HL-60 (cell line): Measurements from ENCODE around the gene MAD2L2.

Source experiments
- DNase-seq, 2 experiments: peaks; one replicate each; pipeline ENCODE4 v3.0.0-alpha.2; 2010 to 2020; ENCODE audit warnings: low read depth in 1 of 2, low spot score in 1 of 2
- H3K27ac ChIP-seq: fragments of 250-450 bp; sonication (Bioruptor Pico); replicated peaks from 2 replicates; pipeline ENCODE4 v1.5.1; 2020; ENCODE audit warnings: mild to moderate bottlenecking, moderate library complexity
- H3K27me3 ChIP-seq: fragments of 250-450 bp; sonication (Bioruptor Pico); 2 replicates; pipeline ENCODE4 v1.5.1; 2021; ENCODE audit warnings: mild to moderate bottlenecking, moderate library complexity; ENCODE audit not compliant: insufficient read depth, poor library complexity, severe bottlenecking
- H3K4me3 ChIP-seq: replicated peaks from 2 replicates; pipeline ENCODE4 v1.5.1; 2011; ENCODE audit warnings: mild to moderate bottlenecking, control low read depth, low read length; ENCODE audit not compliant: insufficient read depth
- GABPA ChIP-seq: IDR thresholded peaks from 2 replicates; pipeline ENCODE4 v1.6.1; 2012; ENCODE audit warnings: low read depth
- POLR2AphosphoS5 ChIP-seq: IDR thresholded peaks from 2 replicates; pipeline ENCODE4 v1.6.1; 2012; ENCODE audit warnings: low read depth
- SPI1 ChIP-seq: IDR thresholded peaks from 2 replicates; pipeline ENCODE4 v1.6.1; 2012; ENCODE audit warnings: low read depth, mild to moderate bottlenecking, borderline replicate concordance
- TF ChIP-seq, protein P1 (sequence below): IDR thresholded peaks from 2 replicates; pipeline ENCODE4 v1.6.1; 2012; ENCODE audit warnings: low read depth; ENCODE audit not compliant: insufficient replicate concordance
- TF ChIP-seq, protein P2 (sequence below): IDR thresholded peaks from one replicate; pipeline ENCODE4 v1.5.1; 2011; ENCODE audit warnings: low read length, control low read depth, inconsistent platforms; ENCODE audit not compliant: insufficient read depth

Gene MAD2L2

DNA sequence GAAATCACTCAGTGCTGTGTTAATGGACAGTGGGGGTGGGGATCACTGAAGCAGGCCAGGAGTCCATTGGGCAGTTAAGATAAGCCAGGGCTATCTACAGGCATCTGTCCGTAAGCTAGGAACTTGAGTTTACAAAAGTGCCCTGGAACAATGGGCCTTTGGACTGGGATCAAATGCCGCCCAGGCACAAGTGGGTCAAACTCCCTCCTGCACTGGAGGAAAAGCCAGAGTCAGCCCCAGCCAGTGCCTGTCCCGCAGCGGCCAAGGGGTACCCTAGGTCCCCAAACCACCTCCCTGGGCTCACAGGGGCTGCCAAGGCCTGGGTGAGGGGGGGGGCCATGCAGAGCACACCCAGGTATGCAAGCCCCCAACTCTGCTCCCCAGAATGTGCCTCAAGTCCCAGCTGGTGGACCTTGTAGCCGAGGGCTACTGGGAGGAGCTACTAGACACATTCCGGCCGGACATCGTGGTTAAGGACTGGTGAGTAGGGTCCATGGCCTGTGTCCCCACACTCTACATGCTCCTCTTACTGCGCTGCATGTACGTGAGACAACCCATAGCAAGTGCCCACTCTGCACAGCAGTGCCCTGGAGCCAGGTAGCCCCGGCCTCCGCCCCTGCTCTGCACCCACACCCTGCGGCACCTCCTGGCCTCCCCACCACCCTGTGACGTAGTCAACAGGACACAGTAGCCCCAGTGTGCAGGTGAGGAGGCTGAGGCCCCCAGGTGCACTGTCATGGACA lies 9.2 kb downstream of the MAD2L2 start:
- TF ChIP-seq, protein P1, sequence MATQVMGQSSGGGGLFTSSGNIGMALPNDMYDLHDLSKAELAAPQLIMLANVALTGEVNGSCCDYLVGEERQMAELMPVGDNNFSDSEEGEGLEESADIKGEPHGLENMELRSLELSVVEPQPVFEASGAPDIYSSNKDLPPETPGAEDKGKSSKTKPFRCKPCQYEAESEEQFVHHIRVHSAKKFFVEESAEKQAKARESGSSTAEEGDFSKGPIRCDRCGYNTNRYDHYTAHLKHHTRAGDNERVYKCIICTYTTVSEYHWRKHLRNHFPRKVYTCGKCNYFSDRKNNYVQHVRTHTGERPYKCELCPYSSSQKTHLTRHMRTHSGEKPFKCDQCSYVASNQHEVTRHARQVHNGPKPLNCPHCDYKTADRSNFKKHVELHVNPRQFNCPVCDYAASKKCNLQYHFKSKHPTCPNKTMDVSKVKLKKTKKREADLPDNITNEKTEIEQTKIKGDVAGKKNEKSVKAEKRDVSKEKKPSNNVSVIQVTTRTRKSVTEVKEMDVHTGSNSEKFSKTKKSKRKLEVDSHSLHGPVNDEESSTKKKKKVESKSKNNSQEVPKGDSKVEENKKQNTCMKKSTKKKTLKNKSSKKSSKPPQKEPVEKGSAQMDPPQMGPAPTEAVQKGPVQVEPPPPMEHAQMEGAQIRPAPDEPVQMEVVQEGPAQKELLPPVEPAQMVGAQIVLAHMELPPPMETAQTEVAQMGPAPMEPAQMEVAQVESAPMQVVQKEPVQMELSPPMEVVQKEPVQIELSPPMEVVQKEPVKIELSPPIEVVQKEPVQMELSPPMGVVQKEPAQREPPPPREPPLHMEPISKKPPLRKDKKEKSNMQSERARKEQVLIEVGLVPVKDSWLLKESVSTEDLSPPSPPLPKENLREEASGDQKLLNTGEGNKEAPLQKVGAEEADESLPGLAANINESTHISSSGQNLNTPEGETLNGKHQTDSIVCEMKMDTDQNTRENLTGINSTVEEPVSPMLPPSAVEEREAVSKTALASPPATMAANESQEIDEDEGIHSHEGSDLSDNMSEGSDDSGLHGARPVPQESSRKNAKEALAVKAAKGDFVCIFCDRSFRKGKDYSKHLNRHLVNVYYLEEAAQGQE = no peak
- TF ChIP-seq SPI1 (no peak), POLR2AphosphoS5 (no peak), GABPA (no peak)
- TF ChIP-seq, protein P2, sequence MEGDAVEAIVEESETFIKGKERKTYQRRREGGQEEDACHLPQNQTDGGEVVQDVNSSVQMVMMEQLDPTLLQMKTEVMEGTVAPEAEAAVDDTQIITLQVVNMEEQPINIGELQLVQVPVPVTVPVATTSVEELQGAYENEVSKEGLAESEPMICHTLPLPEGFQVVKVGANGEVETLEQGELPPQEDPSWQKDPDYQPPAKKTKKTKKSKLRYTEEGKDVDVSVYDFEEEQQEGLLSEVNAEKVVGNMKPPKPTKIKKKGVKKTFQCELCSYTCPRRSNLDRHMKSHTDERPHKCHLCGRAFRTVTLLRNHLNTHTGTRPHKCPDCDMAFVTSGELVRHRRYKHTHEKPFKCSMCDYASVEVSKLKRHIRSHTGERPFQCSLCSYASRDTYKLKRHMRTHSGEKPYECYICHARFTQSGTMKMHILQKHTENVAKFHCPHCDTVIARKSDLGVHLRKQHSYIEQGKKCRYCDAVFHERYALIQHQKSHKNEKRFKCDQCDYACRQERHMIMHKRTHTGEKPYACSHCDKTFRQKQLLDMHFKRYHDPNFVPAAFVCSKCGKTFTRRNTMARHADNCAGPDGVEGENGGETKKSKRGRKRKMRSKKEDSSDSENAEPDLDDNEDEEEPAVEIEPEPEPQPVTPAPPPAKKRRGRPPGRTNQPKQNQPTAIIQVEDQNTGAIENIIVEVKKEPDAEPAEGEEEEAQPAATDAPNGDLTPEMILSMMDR = no peak
- H3K27me3 ChIP-seq = no peaks in the 10 kb centered on the region
- no peak overlapping the region for H3K27ac ChIP-seq
- H3K4me3 ChIP-seq = no peak overlapping the region
- no peak for DNase-seq

- TF ChIP-seq, protein P2 = no peak
- TF ChIP-seq, protein P1 = no peak
- TF ChIP-seq POLR2AphosphoS5 (no peak), SPI1 (no peak), GABPA (no peak)
- H3K27ac ChIP-seq = no peak overlapping the region
- H3K4me3 ChIP-seq = no peak overlapping the region
- no peak for DNase-seq
- no peaks in the 10 kb centered on the region for H3K27me3 ChIP-seq
Measured at GRCh38 chr1:11671205-11671543, 9.8 kb downstream of the MAD2L2 start.

DNA sequence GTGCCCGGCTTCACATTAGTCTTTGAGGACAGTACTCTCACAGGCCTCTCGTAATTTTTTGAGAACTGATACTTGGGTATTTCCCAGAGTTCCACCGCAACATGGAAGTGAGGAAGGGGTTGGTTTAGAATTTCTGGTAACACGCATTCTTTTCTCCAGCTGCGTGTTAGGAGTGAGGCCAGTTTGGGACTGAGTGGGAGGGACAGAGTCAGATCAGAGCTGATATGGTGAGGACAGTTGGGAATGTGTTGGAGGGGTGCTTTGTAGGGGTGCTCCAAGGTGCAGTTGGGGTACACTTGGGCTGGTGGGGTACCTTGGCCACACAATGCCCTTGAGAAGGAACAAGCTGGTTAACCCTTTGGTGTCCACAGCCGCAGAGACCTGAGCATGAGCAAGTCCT lies 10.2 kb downstream of the MAD2L2 start:
- no peak overlapping the region for H3K4me3 ChIP-seq
- no peak for DNase-seq
- H3K27ac ChIP-seq = no peak overlapping the region
- TF ChIP-seq, protein P2 = no peak
- TF ChIP-seq GABPA (no peak), SPI1 (no peak), POLR2AphosphoS5 (no peak)
- TF ChIP-seq, protein P1 = no peak
- no peaks in the 10 kb centered on the region for H3K27me3 ChIP-seq
